ENCODE data around the gene AEN. TPM values are rescaled to one million over a fixed set of nuclear protein-coding genes. Genes with fewer than 3 reads are reported as not detected.

The AEN gene
- total RNA-seq, 2 experiments from 2014 or later, result 38.2 to 42.5 TPM

DNA sequence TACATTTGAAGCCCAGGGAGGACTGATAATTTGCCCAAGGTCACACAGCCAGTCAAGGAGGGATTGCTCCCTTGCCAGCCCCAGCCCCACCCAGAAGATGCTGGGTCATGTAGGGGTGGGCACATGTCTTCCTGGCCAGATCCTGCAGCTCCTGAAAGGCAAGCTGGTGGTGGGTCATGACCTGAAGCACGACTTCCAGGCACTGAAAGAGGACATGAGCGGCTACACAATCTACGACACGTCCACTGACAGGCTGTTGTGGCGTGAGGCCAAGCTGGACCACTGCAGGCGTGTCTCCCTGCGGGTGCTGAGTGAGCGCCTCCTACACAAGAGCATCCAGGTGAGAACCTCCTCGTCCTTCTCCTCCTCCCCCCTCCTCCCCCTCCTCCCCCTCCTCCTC lies 30.8 kb downstream of the AEN start:
- Mint-ChIP-seq H3K27me3 (no peaks in the 10 kb centered on the region), H3K4me1 (peaks cover 59% of the 10 kb centered on the region), H3K36me3 (peaks cover 20% of the 10 kb centered on the region), H3K4me3 (no peak overlapping the region), H3K27ac (peak overlapping the region; percentile 56), H3K9me3 (no peaks in the 10 kb centered on the region)
- POLR2A ChIA-PET, result no interaction called here
- DNase-seq (no peak), ATAC-seq (ENCODE audit: low read depth) (no peak)

DNA sequence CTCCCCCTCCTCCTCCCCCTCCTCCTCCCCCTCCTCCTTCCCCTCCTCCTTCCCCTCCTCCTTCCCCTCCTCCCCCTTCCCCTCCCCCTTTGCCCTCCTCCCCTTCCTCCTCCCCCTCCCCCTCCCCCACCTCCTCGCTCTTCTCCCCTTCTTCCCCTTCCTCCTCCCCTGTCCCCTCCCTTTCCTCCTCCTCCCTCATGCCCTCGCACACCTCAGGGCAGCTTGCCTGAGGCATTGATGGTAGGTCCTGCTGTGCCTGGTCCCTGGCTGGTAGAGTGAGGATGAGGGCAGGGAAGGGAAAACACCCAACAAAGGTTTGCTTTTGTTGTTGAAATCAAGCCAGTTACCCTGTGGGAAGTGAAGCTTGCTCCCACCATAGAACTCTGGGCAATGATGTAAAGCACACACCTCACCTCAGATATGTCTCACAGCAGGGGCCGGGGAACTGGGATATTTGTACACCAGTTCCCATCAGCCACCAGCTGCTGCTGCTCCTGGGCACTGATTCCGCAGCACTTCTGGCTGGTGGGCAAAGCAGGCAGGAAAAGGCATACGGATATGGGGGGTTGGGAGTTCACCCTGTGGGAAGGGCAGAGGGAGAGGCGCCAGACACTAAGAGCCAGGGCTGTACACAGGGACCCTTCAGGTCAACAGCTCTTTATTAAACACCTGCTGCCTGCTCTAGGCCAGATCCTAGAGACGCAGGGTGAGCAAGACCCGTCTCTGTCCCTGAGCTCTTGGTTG lies 31.5 kb downstream of the AEN start:
- DNase-seq, result no peak
- Mint-ChIP-seq H3K4me1 (peaks cover 57% of the 10 kb centered on the region), H3K36me3 (peaks cover 18% of the 10 kb centered on the region), H3K27me3 (no peaks in the 10 kb centered on the region), H3K4me3 (no peak overlapping the region), H3K9me3 (no peaks in the 10 kb centered on the region), H3K27ac (peak overlapping the region; percentile 79)
- ATAC-seq (ENCODE audit: low read depth), result no peak
- POLR2A ChIA-PET, result interaction anchor here (1.1 kb wide), 1 partner anchor 30 kb away, joined by 3 read pairs; no protein-coding TSS in a partner anchor

DNA sequence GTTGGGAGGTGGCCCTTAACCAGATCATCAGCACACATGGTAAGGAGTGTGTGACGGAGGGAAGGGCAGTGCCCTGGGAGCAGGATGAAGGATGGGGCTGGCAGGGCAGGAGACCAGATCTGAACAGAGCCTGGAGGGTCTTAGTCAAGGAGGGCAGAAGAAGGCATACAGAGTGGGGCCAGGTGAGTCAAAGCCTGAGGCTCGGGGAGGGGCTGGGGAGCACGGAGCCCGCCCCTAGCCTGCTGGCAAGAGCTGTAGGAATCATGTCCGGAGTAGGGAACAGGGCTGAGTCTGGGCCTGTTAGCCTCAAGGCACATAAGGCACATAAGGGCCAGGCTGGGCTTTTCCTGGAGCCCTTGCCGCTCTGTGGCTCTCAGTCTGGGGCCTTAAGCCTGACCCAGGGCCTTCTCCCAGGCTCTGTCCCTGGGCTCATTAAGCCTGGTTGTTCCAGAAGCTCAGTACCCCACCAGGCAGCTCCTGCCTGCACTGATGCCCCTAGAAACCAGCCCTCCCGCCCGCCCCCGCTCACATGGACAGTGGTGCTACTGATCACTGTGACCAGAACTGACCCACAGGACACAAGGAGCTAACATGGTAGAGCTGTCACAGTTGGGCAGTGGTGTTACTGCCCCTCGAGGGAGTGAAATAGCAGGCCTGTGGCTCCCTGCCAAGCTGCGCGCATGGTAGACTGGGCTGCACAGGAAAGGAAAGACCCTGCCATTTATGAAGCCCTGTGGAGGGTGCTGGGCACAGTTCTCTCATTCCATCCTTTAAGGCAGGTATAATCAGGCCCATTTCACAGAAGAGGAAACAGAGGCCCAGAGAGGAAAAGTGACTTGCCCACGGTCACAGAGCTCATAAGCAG lies 32.3 kb downstream of the AEN start:
- Mint-ChIP-seq H3K4me1 (peaks cover 48% of the 10 kb centered on the region), H3K36me3 (peaks cover 17% of the 10 kb centered on the region), H3K27ac (peak overlapping the region; percentile 79), H3K4me3 (no peak overlapping the region), H3K9me3 (no peaks in the 10 kb centered on the region), H3K27me3 (no peaks in the 10 kb centered on the region)
- ATAC-seq (ENCODE audit: low read depth) (no peak), DNase-seq (no peak)
- POLR2A ChIA-PET, result interaction anchor here (1.1 to 1.2 kb wide), 2 partner anchors 17 to 31 kb away, joined by 3 read pairs; no protein-coding TSS in a partner anchor

DNA sequence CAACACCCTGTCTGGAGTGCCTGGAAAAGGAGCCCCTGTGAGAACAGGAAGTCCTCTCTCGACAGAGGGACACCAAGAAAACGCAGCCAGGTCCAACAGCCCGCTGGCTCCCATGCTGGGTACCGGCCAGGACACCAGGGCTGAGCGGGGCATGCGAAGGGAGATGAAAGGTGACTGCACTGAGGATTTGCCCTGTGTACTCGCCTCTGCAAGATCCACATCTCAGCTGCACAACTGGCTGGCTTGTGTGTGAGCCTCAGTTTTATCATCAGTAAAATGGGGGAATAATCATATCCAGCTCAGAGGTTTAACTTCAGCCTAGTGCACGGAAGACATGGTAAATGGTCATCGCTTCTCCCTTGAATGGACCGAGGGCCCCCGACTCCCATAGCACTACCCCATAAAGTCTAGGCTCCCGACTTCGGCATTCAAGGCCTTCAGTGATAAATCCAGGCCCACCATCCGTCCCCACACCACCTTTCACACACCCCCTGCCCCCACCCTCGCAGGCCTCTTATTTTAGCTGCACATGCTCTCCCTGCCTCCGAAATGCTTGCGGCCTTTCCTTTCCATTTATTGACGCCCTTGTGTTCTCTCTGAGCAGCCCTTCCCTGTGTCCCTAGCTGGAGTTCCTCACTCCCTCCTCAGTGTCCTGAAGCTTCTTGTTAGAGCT lies 33.4 kb downstream of the AEN start:
- Mint-ChIP-seq H3K4me1 (peaks cover 40% of the 10 kb centered on the region), H3K9me3 (no peaks in the 10 kb centered on the region), H3K4me3 (no peak overlapping the region), H3K27me3 (no peaks in the 10 kb centered on the region), H3K27ac (peak overlapping the region; percentile 46), H3K36me3 (peaks cover 13% of the 10 kb centered on the region)
- no peak for DNase-seq
- ATAC-seq (ENCODE audit: low read depth), result no peak
- POLR2A ChIA-PET, result interaction anchor here (1.2 kb wide), 1 partner anchor 18 kb away, joined by 3 read pairs; no protein-coding TSS in a partner anchor

DNA sequence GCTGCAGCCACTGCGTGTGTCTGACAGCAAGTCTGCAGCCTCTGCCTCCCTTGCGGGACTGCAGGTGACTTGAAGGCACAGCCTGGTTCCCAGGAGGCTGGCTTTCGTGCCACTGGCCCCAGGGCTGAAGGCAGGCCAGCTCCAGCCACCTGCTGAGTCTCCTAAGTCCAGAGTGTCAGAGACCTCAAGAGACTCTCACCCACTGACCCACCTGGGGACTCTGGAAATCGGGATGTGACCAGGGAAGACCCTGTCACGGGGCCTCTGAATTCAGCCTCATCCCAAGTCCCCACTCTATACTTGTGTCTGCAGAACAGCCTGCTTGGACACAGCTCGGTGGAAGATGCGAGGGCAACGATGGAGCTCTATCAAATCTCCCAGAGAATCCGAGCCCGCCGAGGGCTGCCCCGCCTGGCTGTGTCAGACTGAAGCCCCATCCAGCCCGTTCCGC lies 34.0 kb downstream of the AEN start:
- no peak overlapping the region for H3K4me3 Mint-ChIP-seq
- POLR2A ChIA-PET, result interaction anchor here (1.2 to 1.9 kb wide), 4 partner anchors 16 to 33 kb away, joined by 3 to 5 read pairs (median 4); partner anchors contain the start of genes AEN and ISG20
- no peaks in the 10 kb centered on the region for H3K27me3 Mint-ChIP-seq
- DNase-seq (no peak), ATAC-seq (ENCODE audit: low read depth) (no peak)
- no peaks in the 10 kb centered on the region for H3K9me3 Mint-ChIP-seq
- H3K36me3 Mint-ChIP-seq, result peaks cover 10% of the 10 kb centered on the region
- H3K4me1 Mint-ChIP-seq, result peaks cover 37% of the 10 kb centered on the region
- H3K27ac Mint-ChIP-seq, result peak overlapping the region; percentile 46

DNA sequence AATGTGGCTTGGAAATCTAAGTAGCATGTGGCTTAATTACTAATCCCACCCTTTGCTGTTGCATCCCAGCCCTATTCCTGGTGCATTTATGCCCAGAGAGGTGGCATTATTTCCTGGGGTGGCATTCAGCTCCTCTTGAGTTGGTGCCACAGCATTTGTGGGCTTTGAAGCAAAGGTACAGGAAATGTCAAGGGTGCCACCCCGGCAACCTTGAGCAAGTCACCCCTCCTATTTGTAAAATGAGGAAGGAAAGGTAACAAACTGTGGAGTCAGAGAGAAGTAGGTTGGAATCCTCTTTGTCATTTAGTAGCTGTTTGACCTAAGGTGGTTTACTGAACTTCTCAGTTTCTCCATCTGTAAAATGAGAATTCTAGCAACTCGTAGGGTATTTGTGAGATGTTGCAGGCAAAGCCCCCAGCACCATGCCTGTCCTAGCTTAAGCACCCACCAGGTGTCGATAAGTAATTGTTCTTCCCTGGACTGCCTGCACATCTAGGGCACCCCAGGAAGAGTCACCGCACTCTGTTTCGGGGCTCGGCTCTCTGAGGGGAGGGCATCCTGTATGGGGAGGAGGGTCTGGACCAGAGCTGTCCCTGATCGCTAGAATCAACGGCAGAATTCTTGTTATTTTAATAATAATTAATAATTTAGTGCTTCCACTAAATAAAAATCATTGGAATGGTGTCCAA lies 34.8 kb downstream of the AEN start:
- no peak for DNase-seq
- Mint-ChIP-seq H3K27me3 (no peaks in the 10 kb centered on the region), H3K4me1 (peaks cover 35% of the 10 kb centered on the region), H3K9me3 (no peaks in the 10 kb centered on the region), H3K27ac (no peak overlapping the region), H3K36me3 (peaks cover 10% of the 10 kb centered on the region), H3K4me3 (no peak overlapping the region)
- POLR2A ChIA-PET, result interaction anchor here (1.2 to 1.9 kb wide), 4 partner anchors 17 to 34 kb away, joined by 4 to 5 read pairs (median 4); partner anchors contain the start of genes AEN and ISG20
- no peak for ATAC-seq (ENCODE audit: low read depth)

DNA sequence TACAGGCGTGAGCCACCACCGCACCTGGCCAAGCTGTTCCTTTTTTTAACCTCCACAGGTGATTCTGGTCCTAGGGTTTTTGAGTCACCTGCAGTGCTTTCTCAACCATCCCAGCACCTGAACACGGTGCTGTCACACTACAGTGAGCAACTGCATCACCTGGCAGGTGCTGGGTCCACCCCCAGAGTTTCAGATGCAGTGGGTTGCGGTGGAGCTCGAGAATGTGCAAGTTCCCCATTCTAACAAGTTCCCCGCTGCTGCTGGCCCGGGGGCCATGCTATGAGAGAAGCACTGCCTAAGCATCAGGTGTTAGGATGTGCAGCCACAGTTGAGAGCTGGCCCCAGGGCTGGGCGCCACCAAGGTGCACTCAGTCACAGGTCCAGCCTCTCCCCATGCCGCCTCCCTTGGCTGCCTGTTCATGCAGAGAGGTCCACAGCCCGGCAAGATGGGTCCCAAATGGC lies 35.7 kb downstream of the AEN start:
- DNase-seq (no peak), ATAC-seq (ENCODE audit: low read depth) (no peak)
- peaks cover 12% of the 10 kb centered on the region for H3K36me3 Mint-ChIP-seq
- peaks cover 26% of the 10 kb centered on the region for H3K4me1 Mint-ChIP-seq
- no peak overlapping the region for H3K4me3 Mint-ChIP-seq
- POLR2A ChIA-PET, result interaction anchor here (0.9 to 1.9 kb wide), 5 partner anchors 18 to 35 kb away, joined by 3 to 5 read pairs (median 4); partner anchors contain the start of genes AEN and ISG20
- no peak overlapping the region for H3K27ac Mint-ChIP-seq
- no peaks in the 10 kb centered on the region for H3K9me3 Mint-ChIP-seq
- no peaks in the 10 kb centered on the region for H3K27me3 Mint-ChIP-seq

DNA sequence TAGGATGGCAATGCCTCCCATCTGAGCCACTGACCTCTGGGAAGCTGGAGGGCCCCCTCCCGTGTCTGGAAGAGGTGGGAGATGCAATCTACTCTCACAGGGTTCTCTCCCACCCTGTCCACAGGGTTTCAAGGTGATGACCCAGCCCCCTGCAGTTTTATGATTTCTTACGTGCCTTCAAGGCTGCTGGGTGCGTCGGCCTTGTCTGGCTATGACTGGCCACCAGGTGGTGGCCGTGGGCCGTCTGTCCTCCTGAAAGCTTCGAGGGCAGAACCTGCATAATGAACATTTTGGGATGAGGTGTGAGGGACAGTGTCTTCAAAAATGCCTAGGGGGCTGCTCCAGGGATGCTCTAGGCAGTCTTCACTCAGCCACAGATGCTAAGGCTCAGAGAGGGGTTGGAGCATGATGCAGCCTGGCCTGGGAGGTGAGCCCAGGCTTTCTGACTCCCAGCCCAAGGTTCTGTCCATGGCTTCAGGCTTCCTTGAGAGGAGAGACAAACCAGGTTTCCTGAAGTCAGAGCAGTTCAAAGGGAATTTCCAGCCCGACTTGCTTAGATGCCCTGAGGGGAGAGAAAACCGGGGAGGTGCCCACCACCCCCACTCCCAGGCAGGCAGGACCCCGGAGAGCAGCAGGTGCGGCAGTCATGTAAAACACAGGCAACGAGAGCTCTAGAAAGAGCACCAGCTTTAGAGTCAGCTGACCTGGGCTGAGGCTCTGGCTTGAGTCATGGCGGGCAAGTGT lies 36.4 kb downstream of the AEN start:
- POLR2A ChIA-PET, result interaction anchor here (0.9 to 1.9 kb wide), 4 partner anchors 8 to 33 kb away, joined by 3 to 5 read pairs (median 4); partner anchors contain the start of gene ISG20
- no peak overlapping the region for H3K4me3 Mint-ChIP-seq
- DNase-seq, result no peak
- H3K27me3 Mint-ChIP-seq, result no peaks in the 10 kb centered on the region
- ATAC-seq (ENCODE audit: low read depth), result no peak
- peak overlapping the region; percentile 54 for H3K27ac Mint-ChIP-seq
- peaks cover 24% of the 10 kb centered on the region for H3K4me1 Mint-ChIP-seq
- H3K9me3 Mint-ChIP-seq, result no peaks in the 10 kb centered on the region
- H3K36me3 Mint-ChIP-seq, result peaks cover 11% of the 10 kb centered on the region

DNA sequence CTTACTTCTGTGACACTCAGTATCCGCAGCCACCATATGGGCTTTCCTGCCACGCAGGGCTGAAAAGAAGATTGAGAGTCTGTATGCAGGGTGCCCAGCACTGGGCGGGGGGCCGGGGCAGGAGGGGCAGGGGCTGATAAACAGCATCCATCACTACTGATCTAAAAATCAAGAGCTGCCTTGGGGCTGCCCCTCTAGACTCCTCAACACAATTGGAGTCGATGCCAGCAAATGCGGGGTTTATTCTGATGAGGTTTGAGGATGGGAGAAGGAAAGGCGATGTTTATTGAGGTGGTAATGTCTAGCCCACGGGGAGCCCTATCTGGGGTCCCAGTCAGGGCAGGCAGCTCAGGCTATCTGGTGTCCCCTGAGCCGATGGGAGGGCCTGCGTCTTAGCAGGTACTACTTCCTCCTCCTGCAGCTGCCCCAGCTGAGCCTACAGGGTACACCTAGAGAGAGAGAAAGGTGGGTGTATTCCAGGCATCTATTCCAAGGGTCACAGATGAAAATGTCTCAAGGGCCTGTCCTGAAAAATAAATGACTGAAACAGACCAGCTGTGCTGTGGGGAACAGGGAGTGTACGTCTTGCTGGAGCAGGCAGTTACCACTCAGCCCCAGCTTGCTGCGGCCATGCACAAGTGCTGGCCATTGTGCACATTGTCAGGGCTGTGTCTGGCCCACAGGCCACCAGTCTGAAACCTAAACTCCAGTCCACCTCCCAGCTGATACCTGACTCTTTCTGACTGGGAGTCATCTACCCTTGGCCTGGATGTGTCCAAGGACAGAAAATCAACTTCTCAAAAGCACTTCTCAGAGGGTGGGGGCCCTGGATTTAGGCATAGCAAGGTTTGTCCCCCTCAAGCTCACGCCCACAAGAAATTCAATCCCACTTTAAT lies 37.2 kb downstream of the AEN start:
- peaks cover 19% of the 10 kb centered on the region for H3K4me1 Mint-ChIP-seq
- H3K9me3 Mint-ChIP-seq, result no peaks in the 10 kb centered on the region
- H3K27me3 Mint-ChIP-seq, result no peaks in the 10 kb centered on the region
- no peak for DNase-seq
- POLR2A ChIA-PET, result interaction anchor here (0.9 kb wide), 1 partner anchor 9 kb away, joined by 3 read pairs; no protein-coding TSS in a partner anchor
- H3K4me3 Mint-ChIP-seq, result no peak overlapping the region
- peak overlapping the region; percentile 54 for H3K27ac Mint-ChIP-seq
- no peak for ATAC-seq (ENCODE audit: low read depth)
- H3K36me3 Mint-ChIP-seq, result peaks cover 6% of the 10 kb centered on the region

DNA sequence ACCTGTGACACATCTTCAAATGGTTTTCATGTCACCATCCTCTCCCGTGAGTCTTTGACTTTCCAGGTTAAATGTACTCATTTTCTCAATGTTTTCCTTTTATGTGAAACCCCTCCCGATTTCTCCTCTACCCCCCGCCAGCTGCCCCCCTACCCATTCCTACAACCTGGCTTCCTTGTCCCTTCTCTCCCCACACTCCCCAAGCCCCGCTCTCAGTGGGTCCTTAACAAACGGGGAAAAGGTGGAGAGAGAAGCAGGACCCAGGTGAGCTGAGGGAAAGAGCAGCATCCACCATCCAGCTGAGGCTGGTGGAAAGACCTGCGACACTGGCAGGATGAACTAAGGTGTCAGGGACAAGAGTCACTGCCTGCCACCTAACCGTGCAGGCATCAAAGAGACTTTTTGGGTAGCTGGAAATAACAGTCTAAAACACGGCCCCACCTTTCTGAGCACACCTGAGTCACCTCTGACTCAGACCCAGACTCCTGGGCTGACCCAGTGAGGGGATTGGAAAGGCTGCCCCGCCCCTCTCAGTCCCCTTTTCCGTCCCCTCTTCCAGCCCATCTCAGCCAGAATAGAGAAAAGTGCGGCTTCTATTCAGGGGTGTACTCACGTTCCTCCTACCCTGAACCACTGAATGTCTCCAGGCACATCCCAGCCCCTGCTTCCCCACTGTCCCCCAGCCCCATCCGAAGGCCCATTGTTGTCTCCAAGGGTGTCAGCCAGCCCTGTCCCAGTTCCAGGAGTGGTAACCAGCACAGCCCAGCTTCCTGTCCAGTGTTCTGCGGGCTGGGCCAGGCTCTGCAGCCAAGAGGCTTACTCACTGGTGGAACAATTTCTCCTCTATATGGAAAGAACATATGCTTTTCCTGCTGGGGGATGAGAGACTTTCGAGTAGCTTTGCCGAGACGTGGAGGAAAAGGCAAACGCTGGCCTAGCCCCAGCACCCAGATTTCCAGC lies 38.1 kb downstream of the AEN start:
- no peak overlapping the region for H3K4me3 Mint-ChIP-seq
- H3K9me3 Mint-ChIP-seq, result no peaks in the 10 kb centered on the region
- peaks cover 6% of the 10 kb centered on the region for H3K36me3 Mint-ChIP-seq
- POLR2A ChIA-PET, result no interaction called here
- H3K4me1 Mint-ChIP-seq, result peaks cover 19% of the 10 kb centered on the region
- DNase-seq (no peak), ATAC-seq (ENCODE audit: low read depth) (no peak)
- peak overlapping the region; percentile 56 for H3K27ac Mint-ChIP-seq
- no peaks in the 10 kb centered on the region for H3K27me3 Mint-ChIP-seq

Data from activated naive CD8-positive, alpha-beta T cell treated with anti-CD3 and anti-CD28 coated beads, Interleukin-2, amount 10 ng/mL, durations not matched to agents 7 days and 5 days (primary cell).